ENCODE data around the gene SEPTIN10.

The SEPTIN10 gene

GRCh38 chr2:109521233-109522062, 92.3 kb downstream of the SEPTIN10 start:
- H3K4me1 ChIP-seq (ENCODE audit: control insufficient read depth, insufficient read depth, low read length): no peaks in the 10 kb centered on the region
- no peaks in the 10 kb centered on the region for H3K36me3 ChIP-seq (ENCODE audit: control insufficient read depth in 2 of 2, insufficient read depth in 1 of 2, low read length in 2 of 2)
- ChIA-PET CTCF (interaction anchor here (0.6 to 1.5 kb wide), 3 partner anchors 11 to 215 kb away, joined by 3 to 6 read pairs (median 3); no protein-coding TSS in a partner anchor), POLR2A (interaction anchor here (0.6 kb wide), 1 partner anchor 11 kb away, joined by 4 read pairs; no protein-coding TSS in a partner anchor)
- H3K9me3 ChIP-seq (ENCODE audit: control insufficient read depth, insufficient read depth, low read depth, low read length): no peaks in the 10 kb centered on the region
- no peak overlapping the region for H3K27ac ChIP-seq (ENCODE audit: extremely low read depth, low read depth, low read length)
- TF ChIP-seq ZNF488 (tag by site-specific recombination; IDR thresholded peaks at IDR 0.05) (no peak), IKZF3 (tag by site-specific recombination; IDR thresholded peaks at IDR 0.05) (no peak), ZNF645 (tag by site-specific recombination; IDR thresholded peaks at IDR 0.05) (no peak), ZNF501 (tag by site-specific recombination; IDR thresholded peaks at IDR 0.05) (no peak), GLIS2 (tag by site-specific recombination; IDR thresholded peaks at IDR 0.05) (no peak), ZSCAN23 (tag by site-specific recombination; IDR thresholded peaks at IDR 0.05) (no peak), ZNF350 (tag by site-specific recombination; IDR thresholded peaks at IDR 0.05) (no peak), SCRT1 (tag by site-specific recombination; IDR thresholded peaks at IDR 0.05; ENCODE audit: borderline replicate concordance) (no peak), ZBTB44 (tag by site-specific recombination; IDR thresholded peaks at IDR 0.05) (no peak), ZNF580 (tag by site-specific recombination; IDR thresholded peaks at IDR 0.05) (no peak), ZNF610 (tag by site-specific recombination; IDR thresholded peaks at IDR 0.05; ENCODE audit: borderline replicate concordance) (no peak), ZBTB11 (tag by site-specific recombination; conservative IDR thresholded peaks at IDR 0.05; ENCODE audit: low read depth) (no peak), SP3 (tag by site-specific recombination; IDR thresholded peaks at IDR 0.05) (no peak), ZNF157 (tag by site-specific recombination; IDR thresholded peaks at IDR 0.05) (no peak), ZNF362 (tag by site-specific recombination; IDR thresholded peaks at IDR 0.05) (no peak), ZNF701 (tag by site-specific recombination; IDR thresholded peaks at IDR 0.05) (no peak), GLIS1 (tag by site-specific recombination; IDR thresholded peaks at IDR 0.05) (no peak), PATZ1 (tag by site-specific recombination; IDR thresholded peaks at IDR 0.05) (no peak), ZNF280C (tag by site-specific recombination; IDR thresholded peaks at IDR 0.05) (no peak), ZNF341 (tag by site-specific recombination; IDR thresholded peaks at IDR 0.05; ENCODE audit: low read depth) (no peak)
- H3K4me3 ChIP-seq (ENCODE audit: low read depth, low read length): no peak overlapping the region
